ENCODE measurements around the gene VCL.
"Not testable (repeated sequence)": the region's sequence is repeated elsewhere in the genome, so short reads cannot be mapped to it uniquely, and the experiment has no call there.

The VCL gene

GRCh38 chr10:74047304-74047703 lies 49.4 kb downstream of the VCL start:
- DNase-seq = no peak

DNA sequence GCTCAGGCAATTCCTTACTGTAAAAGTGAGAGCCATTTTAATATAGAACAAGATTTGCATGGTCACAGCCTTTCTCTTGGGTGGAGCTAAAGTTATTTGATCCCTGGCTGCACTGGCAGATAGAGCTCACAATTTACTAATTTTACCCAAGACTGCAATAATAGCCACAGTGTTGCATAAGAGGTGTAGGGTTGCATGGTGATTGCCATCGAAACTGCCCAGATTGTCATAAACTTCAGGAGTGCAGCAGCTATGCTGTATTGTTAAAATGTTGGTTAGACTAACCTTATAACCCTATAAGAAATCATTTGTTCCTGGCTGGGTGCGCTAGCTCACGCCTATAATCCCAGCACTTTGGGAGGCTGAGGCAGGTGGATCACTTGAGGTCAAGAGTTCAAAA lies 50.0 kb downstream of the VCL start:
- DNase-seq = no peak

DNA sequence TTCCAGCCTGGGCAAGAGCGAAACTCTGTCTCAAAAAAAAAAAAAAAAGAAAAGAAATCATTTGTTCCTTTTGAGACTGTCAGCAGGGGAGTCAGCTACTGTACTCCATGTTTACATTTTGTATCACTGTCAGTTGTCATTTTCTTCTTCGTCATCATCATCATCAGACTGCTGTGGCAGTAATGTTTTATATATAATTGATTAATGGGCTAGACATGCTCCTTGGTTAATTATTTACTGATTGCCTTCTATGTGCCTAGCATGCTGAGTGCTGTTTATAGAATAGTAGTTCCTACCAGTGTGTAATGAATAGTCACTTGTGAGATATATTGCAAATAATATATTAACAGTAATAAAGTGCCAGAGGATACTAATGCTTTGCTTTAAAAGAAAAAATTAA lies 50.5 kb downstream of the VCL start:
- no peak for DNase-seq

- DNase-seq = no peak
Observed at GRCh38 chr10:74049955-74050354, 52.0 kb downstream of the VCL start.

DNA sequence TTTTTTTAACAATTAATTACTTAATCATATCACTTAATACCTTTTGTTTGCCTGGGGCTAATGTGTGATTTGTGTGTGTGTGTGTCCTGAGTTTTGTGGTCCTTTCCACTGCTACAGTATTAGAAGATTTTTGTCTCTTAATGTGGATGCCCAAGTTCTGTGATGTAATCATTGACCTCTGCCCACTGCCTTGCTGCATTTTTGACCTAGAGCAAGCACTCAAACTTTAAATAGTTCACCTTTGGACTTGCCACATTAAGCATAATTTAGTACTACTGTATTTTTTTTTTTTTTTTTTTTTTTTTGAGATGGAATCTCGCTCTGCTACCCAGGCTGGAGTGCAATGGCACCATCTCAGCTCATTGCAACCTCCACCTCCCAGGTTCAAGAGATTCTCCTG lies 52.7 kb downstream of the VCL start:
- DNase-seq = no peak

GRCh38 chr10:74051736-74052342 lies 53.9 kb downstream of the VCL start:
- no peak for DNase-seq

GRCh38 chr10:74052994-74053393 lies 55.1 kb downstream of the VCL start:
- no peak for DNase-seq

GRCh38 chr10:74055383-74056049 lies 57.6 kb downstream of the VCL start:
- DNase-seq = no peak

GRCh38 chr10:74056050-74056818 lies 58.3 kb downstream of the VCL start:
- no peak for DNase-seq

DNA sequence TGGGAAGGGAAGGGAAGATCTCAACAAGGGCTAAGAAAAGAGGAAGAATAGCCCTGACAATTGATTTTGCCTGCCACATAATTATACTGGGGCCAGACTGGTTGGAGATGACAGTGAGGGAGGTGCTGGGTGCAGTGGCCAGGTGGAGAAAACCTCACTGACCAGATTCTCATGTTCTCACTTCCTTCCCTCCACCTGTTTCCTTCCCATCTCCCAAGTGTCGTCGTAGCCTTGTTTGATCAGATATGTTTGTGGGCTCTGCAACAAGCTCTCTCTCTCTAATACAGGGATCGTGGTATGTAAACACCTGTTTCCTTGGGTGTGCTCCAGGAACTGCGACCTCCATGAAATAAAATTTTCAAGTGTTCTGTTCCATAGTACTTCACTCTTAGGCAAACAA lies 60.2 kb downstream of the VCL start:
- DNase-seq = no peak

GRCh38 chr10:74058658-74059057 lies 60.7 kb downstream of the VCL start:
- DNase-seq = peak; percentile 44

DNA sequence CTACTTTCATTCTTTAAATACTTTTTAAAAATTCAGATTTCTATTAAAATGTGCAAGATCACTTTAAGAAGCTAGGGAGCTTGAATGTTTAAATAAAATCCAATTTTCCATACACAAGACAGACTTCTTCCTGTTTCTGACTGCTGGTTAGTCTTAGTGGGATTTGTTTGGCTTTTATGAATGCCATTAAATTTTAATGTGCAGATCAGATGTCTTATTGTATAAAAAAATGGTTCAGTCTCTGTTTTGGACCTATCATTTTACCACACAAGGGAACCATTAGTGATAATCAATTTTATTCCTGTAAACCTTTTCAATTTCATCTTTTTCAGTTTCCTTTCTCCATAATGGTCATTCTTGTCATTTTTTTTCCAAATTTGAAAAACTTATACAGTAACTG lies 63.2 kb downstream of the VCL start:
- DNase-seq = no peak

GRCh38 chr10:74061978-74062377 lies 64.1 kb downstream of the VCL start:
- DNase-seq = not testable (repeated sequence)

- DNase-seq = no peak
Observed at GRCh38 chr10:74063256-74063655, 65.3 kb downstream of the VCL start.

DNA sequence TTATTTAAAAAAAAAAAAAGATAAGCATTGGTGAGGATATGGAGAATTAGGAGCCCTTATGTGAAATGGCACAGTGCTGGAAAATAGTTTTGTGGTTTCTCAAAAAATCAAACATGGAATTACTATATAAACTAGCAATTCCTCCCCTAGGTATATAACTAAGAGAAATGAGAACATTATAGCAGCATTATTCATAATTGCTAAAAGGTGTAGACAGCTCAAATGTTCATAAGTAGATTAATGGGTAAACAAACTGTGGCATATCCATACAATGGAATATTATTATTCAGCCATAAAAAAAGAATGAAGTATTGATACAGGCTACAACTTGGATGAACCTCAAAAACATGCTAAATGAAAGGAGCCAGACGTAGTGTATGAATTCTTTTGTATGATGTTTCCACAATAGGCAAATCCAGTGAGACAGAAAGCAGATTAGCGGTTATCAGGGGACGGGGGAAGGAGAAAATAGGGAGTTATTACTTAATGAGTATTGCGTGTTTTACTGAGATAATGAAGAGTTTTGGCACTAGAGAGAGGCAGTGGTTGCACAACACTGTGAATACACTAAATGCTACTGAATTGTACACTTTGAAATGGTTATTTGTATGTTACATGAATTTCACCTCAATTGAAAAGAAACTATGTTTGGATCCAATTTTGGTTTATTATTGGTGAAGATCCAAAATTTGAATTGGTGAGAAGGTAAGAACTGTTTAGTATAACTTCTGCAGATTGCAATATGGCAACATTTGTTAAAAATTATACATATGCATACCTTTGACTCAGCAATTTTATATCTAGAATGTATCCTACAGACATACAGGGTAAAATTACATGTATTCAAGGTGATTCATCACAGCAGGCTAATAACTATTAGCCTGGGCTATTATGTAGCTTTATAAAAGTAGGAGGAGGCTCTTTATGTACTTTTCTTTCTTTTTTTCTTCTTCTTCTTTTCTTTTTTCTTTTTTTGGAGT lies 69.7 kb downstream of the VCL start:
- DNase-seq = no peak

GRCh38 chr10:74071157-74071556 lies 73.2 kb downstream of the VCL start:
- DNase-seq = no peak

- no peak for DNase-seq
Observed at GRCh38 chr10:74072503-74072902, 74.6 kb downstream of the VCL start.

DNA sequence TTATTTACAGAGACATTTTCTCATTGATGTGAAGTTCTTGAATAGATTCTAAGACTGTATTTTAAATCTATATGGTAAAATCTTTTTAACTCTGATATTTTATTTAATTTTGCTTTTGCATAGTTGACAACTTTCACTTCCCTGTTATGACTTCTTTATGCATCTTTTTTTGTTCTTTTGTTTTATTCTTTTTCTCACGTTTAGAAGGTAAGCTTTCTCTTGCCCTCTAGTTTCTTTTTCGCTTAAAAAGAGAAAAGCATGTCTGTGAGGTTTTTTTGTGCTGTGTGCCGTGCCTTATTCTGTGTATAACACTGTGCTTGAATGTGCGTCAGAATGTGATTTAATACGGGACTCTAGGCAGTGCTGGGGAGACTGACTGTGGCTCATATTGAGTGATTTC lies 78.0 kb downstream of the VCL start:
- DNase-seq = no peak

DNA sequence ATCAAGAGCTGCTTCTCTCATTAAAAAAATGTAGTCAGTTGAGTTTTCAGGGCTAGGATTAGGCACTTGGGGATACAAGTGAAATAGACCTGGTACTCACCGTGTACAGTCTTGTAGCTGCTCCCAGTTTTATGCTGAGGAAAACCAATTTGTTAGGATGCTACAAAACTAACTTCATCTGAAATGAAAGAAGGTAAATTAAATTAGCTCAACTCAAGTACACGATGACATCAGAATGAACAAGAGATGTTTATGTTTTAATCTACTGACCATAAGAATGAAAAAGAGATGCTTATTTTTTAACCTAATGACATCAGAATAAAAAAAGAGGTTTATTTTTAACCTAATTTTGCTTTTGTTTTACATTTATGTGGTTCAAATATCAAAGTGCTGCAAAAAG lies 79.0 kb downstream of the VCL start:
- no peak for DNase-seq

GRCh38 chr10:74077416-74077815 lies 79.5 kb downstream of the VCL start:
- no peak for DNase-seq

GRCh38 chr10:74078037-74078436 lies 80.1 kb downstream of the VCL start:
- DNase-seq = no peak

- no peak for DNase-seq
Observed at GRCh38 chr10:74079028-74079935, 81.4 kb downstream of the VCL start.
